Sigmoid colon (tissue), 7 donors: ENCODE measurements around the gene UBE2E1. TPM values are rescaled to one million over a fixed set of nuclear protein-coding genes. Genes with fewer than 3 reads are reported as not detected.

Experiments
- DNase-seq: peaks from one replicate; pipeline ENCODE4 v3.0.0-alpha.2; 2019
- H3K27ac ChIP-seq, 4 donors: fragments of 200-600 bp; sonication (generic); one replicate each; pipeline ENCODE4 v1.5.1; 2016 to 2019; ENCODE audit warnings: mild to moderate bottlenecking in 1 of 4
- H3K27me3 ChIP-seq, 3 donors: fragments of 200-600 bp; sonication (generic); one replicate each; pipeline ENCODE4 v1.5.1; 2019; ENCODE audit warnings: mild to moderate bottlenecking in 1 of 3
- H3K36me3 ChIP-seq, 4 donors: fragments of 200-600 bp; sonication (generic); one replicate each; pipeline ENCODE4 v1.5.1; 2016 to 2019
- H3K4me1 ChIP-seq, 4 donors: fragments of 200-600 bp; sonication (generic); one replicate each; pipeline ENCODE4 v1.5.1; 2017 to 2019
- H3K4me3 ChIP-seq, 4 donors: fragments of 200-600 bp; sonication (generic); one replicate each; pipeline ENCODE4 v1.5.1; 2017 to 2019; ENCODE audit warnings: mild to moderate bottlenecking in 2 of 4, moderate library complexity in 1 of 4
- H3K9me3 ChIP-seq, 4 donors: fragments of 200-600 bp in 3 of 4; sonication (generic) in 3 of 4; one replicate each; pipeline versions ENCODE4 v1.5.1 to v1.6.1; 2013 to 2019
- CTCF ChIP-seq, 4 experiments: fragments of 450-650 bp in 3 of 4; fragments of 200-600 bp in 1 of 4; IDR thresholded peaks; one replicate each; pipeline ENCODE4 v1.5.1; 2016 to 2019; ENCODE audit warnings: antibody characterized with exemption in 4 of 4, mild to moderate bottlenecking in 3 of 4, moderate library complexity in 2 of 4
- EP300 ChIP-seq, 4 donors: sonication (generic); formaldehyde crosslinking; IDR thresholded peaks; one replicate each; pipeline ENCODE4 v1.6.1; 2017; ENCODE audit warnings: antibody characterized with exemption in 4 of 4
- POLR2A ChIP-seq, 2 donors: fragments of 450-650 bp; IDR thresholded peaks; one replicate each; pipeline ENCODE4 v1.6.1; 2016; ENCODE audit warnings: antibody characterized with exemption in 2 of 2, mild to moderate bottlenecking in 2 of 2, moderate library complexity in 2 of 2
- POLR2AphosphoS5 ChIP-seq, 4 donors: sonication (generic); formaldehyde crosslinking; IDR thresholded peaks; one replicate each; pipeline ENCODE4 v1.6.1; 2017; ENCODE audit warnings: antibody characterized with exemption in 4 of 4
- WGBS, 2 donors: extraction: QIAGEN DNeasy Blood & Tissue Kit; methylation state at CpG; one replicate each; pipeline ENCODE4 v1.1.7; 2013; 5-methylcytosine and 5-hydroxymethylcytosine counted together
- intact Hi-C: fragments of 100-400 bp; cut with DNase I; formaldehyde crosslinking; loops from one replicate; pipeline ENCODE4 v1.15.1; 2023
- polyA plus RNA-seq, 3 donors: library from polyadenylated mRNA; stranded (reverse); fragments of 200-250 nt; gene quantifications; one replicate each; pipeline ENCODE4 v1.2.3, GENCODE V29; 2013
- total RNA-seq, 4 donors: library from RNA; depleted of rRNA; stranded (reverse); fragments of >200 nt; gene quantifications; one replicate each; pipeline ENCODE4 v1.1.0, GENCODE V29; 2016
- donor health status: healthy with polysubstance abuse.
- donor health status: Bipolar disorder and iron deficiency.
- donor health status: healthy.

The UBE2E1 gene
- total and polyA plus RNA-seq, 7 donors: 61.4 to 145 (median 96.4) TPM

DNA sequence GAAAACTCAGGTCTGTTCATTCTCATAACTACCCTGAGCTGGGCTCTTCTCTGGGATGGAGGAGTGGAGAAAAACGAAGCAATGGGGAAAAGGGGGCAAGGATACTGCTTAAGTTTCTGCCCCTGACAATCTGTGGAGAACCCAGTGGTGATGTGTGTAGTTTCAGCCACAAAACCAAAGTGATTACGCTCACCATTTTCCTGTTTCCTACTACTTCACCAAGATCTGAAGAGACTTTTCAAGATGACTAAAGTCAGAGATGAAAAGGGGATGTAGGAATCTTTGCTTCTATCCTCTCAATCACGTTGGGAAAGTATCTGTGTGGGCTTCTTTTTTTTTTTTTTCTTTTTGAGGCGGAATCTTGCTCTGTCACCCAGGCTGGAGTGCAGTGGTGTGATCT, 8.3 kb upstream of the UBE2E1 start:
- no peaks in the 10 kb centered on the region for H3K4me1 ChIP-seq
- intact Hi-C loops: no loop called here
- WGBS, 2 donors: 66 to 78% methylated on average over 4 of the region's 4 CpGs
- TF ChIP-seq POLR2AphosphoS5 (IDR thresholded peaks at IDR 0.05) (no peak), POLR2A (IDR thresholded peaks at IDR 0.05) (no peak), EP300 (IDR thresholded peaks at IDR 0.05) (no peak), CTCF (IDR thresholded peaks at IDR 0.05) (no peak)
- no peaks in the 10 kb centered on the region for H3K36me3 ChIP-seq
- no peak for DNase-seq
- H3K27me3 ChIP-seq: no peaks in the 10 kb centered on the region
- H3K27ac ChIP-seq: no peak overlapping the region
- H3K9me3 ChIP-seq: no peaks in the 10 kb centered on the region
- no peak overlapping the region for H3K4me3 ChIP-seq

DNA sequence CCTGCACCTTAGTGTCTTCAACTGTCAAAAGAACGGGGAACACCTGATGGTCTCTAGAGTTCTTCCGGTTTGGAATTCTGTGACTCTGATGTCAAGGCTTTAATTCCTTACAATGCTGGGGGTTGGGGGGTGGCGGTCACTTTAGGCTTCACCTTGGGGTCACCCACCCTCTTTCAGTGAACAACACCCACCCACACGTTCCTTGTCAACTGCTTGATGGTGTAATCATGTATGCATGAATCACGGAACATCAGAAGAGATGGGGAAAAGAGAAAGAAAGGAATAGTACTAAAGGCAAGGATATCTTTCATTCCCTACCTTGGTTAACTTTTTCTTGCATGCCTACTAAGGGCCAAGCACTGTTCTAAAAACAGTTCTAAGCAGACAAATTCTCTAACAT, 7.3 kb upstream of the UBE2E1 start:
- intact Hi-C loops: no loop called here
- DNase-seq: no peak
- H3K36me3 ChIP-seq: no peaks in the 10 kb centered on the region
- no peaks in the 10 kb centered on the region for H3K4me1 ChIP-seq
- no peak overlapping the region for H3K27ac ChIP-seq
- H3K27me3 ChIP-seq: no peaks in the 10 kb centered on the region
- H3K9me3 ChIP-seq: no peaks in the 10 kb centered on the region
- TF ChIP-seq CTCF (IDR thresholded peaks at IDR 0.05): no peak
- TF ChIP-seq EP300 (IDR thresholded peaks at IDR 0.05): no peak
- no peak for TF ChIP-seq POLR2AphosphoS5 (IDR thresholded peaks at IDR 0.05)
- no peak for TF ChIP-seq POLR2A (IDR thresholded peaks at IDR 0.05)
- H3K4me3 ChIP-seq: no peak overlapping the region
- WGBS, 2 donors: 89 to 95% methylated on average over 5 of the region's 5 CpGs

DNA sequence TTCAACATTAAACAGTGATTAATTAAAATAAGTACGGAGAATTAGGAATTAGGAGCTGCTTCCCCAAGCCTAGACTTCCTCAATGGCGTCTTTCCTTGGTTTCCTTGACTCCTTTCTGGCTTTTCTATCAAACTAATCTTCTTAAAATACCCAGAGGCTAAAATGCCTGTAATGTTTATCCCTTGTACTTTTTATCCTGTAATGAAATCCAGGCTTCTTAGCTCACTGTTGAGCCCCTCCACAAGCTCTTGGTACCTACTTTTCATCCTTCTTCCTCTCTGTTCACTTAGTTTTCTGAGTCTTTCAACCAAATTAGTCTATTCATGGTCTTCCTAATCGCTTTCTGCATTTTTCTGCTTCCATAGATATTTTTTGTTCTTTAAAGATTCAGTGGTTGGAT, 6.9 kb upstream of the UBE2E1 start:
- Histone ChIP-seq H3K4me3 (no peak overlapping the region), H3K36me3 (no peaks in the 10 kb centered on the region), H3K9me3 (no peaks in the 10 kb centered on the region), H3K4me1 (no peaks in the 10 kb centered on the region), H3K27me3 (no peaks in the 10 kb centered on the region), H3K27ac (no peak overlapping the region)
- DNase-seq: no peak
- WGBS, 2 donors: 94 to 96% methylated on average over 3 of the region's 3 CpGs
- intact Hi-C loops: no loop called here
- TF ChIP-seq POLR2A (IDR thresholded peaks at IDR 0.05) (no peak), EP300 (IDR thresholded peaks at IDR 0.05) (no peak), CTCF (IDR thresholded peaks at IDR 0.05) (no peak), POLR2AphosphoS5 (IDR thresholded peaks at IDR 0.05) (no peak)

DNA sequence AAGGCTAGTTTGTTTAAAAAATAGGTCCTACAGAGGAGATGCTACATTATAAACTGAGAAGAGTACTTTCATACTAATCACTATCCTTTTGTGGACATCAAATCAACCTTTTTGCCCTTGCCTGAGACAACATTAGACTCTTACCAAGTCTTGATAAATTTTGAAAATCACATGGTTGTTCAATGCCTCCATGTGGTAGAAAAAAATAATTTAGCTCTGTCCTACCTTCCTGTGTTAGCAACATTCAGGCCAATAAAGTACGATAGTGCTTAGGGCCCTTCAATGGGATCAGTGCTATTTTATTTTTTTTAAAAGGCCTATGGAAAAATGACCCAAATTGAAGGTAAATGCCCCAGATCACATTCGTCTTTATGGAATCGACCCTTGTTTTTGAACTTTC, 5.0 kb upstream of the UBE2E1 start:
- 87 to 88% methylated on average over 3 of the region's 3 CpGs for WGBS, 2 donors
- Histone ChIP-seq H3K27me3 (no peaks in the 10 kb centered on the region), H3K4me1 (no peaks in the 10 kb centered on the region), H3K4me3 (no peak overlapping the region), H3K36me3 (no peaks in the 10 kb centered on the region), H3K27ac (no peak overlapping the region), H3K9me3 (no peaks in the 10 kb centered on the region)
- intact Hi-C loops: no loop called here
- DNase-seq: no peak
- TF ChIP-seq CTCF (IDR thresholded peaks at IDR 0.05) (no peak), POLR2A (IDR thresholded peaks at IDR 0.05) (no peak), POLR2AphosphoS5 (IDR thresholded peaks at IDR 0.05) (no peak)

- no peaks in the 10 kb centered on the region for H3K9me3 ChIP-seq
- no peak for TF ChIP-seq POLR2A (IDR thresholded peaks at IDR 0.05)
- no peak for TF ChIP-seq CTCF (IDR thresholded peaks at IDR 0.05)
- no peak for TF ChIP-seq POLR2AphosphoS5 (IDR thresholded peaks at IDR 0.05)
- TF ChIP-seq EP300 (IDR thresholded peaks at IDR 0.05): no peak
- peaks cover 0 to 23% (median 14%) of the 10 kb centered on the region in 4 donors for H3K4me1 ChIP-seq
- 38 to 75% methylated on average over 8 of the region's 8 CpGs for WGBS, 2 donors
- H3K36me3 ChIP-seq: no peaks in the 10 kb centered on the region
- intact Hi-C loops: loop anchor here (2.0 to 5.0 kb wide), 4 partner anchors 63 to 602 kb away; partner anchors contain the start of genes NR1D2 and UBE2E2
- no peak overlapping the region for H3K4me3 ChIP-seq
- DNase-seq: no peak
- H3K27me3 ChIP-seq: no peaks in the 10 kb centered on the region
- no peak overlapping the region for H3K27ac ChIP-seq
Observed at GRCh38 chr3:23804441-23805209, 1.1 kb upstream of the UBE2E1 start.
